SH-SY5Y (cell line): ENCODE measurements around the gene EXOC2.

Experiments used
- GATA2 ChIP-seq: IDR thresholded peaks from 2 replicates; pipeline ENCODE4 v1.6.1; 2011; ENCODE audit warnings: mild to moderate bottlenecking, low read depth, low read length
- GATA3 ChIP-seq: IDR thresholded peaks from 2 replicates; pipeline ENCODE4 v1.6.1; 2011; ENCODE audit warnings: low read depth, mild to moderate bottlenecking, low read length, moderate library complexity

- TF ChIP-seq GATA2 (no peak), GATA3 (no peak)
Observed at GRCh38 chr6:718345-718744, 25.4 kb upstream of the EXOC2 start.
